ENCODE results near the gene NTN5. TPM values are rescaled to one million over a fixed set of nuclear protein-coding genes. Genes with fewer than 3 reads are reported as not detected.
A peak's percentile ranks its signal among the peaks of the same experiment; 100 is the strongest.

Gene NTN5
- total and polyA plus RNA-seq, 9 of the 15 experiments (the other 6 are each of a cell fraction or from before 2014, with no cell fraction given) = not detected

GRCh38 chr19:48678201-48678600 is 5.4 kb upstream of the NTN5 start (continued):
- TF ChIP-seq, protein P1, sequence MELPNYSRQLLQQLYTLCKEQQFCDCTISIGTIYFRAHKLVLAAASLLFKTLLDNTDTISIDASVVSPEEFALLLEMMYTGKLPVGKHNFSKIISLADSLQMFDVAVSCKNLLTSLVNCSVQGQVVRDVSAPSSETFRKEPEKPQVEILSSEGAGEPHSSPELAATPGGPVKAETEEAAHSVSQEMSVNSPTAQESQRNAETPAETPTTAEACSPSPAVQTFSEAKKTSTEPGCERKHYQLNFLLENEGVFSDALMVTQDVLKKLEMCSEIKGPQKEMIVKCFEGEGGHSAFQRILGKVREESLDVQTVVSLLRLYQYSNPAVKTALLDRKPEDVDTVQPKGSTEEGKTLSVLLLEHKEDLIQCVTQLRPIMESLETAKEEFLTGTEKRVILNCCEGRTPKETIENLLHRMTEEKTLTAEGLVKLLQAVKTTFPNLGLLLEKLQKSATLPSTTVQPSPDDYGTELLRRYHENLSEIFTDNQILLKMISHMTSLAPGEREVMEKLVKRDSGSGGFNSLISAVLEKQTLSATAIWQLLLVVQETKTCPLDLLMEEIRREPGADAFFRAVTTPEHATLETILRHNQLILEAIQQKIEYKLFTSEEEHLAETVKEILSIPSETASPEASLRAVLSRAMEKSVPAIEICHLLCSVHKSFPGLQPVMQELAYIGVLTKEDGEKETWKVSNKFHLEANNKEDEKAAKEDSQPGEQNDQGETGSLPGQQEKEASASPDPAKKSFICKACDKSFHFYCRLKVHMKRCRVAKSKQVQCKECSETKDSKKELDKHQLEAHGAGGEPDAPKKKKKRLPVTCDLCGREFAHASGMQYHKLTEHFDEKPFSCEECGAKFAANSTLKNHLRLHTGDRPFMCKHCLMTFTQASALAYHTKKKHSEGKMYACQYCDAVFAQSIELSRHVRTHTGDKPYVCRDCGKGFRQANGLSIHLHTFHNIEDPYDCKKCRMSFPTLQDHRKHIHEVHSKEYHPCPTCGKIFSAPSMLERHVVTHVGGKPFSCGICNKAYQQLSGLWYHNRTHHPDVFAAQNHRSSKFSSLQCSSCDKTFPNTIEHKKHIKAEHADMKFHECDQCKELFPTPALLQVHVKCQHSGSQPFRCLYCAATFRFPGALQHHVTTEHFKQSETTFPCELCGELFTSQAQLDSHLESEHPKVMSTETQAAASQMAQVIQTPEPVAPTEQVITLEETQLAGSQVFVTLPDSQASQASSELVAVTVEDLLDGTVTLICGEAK (IDR thresholded peaks at IDR 0.05) = no peak
- TF ChIP-seq, protein P1 (CRISPR knock-in tag; IDR thresholded peaks at IDR 0.05) = no peak
- TF ChIP-seq ADNP (tag; IDR thresholded peaks at IDR 0.05) (0 out of 2 replicates have a peak, but pooled peaks have one; percentile 42), CREM (IDR thresholded peaks at IDR 0.05; ENCODE audit: low read depth) (peak; percentile 36; the same call in 1 of the 2 replicates), FOXO4 (CRISPR knock-in tag; IDR thresholded peaks at IDR 0.05) (no peak), SMARCE1 (IDR thresholded peaks at IDR 0.05) (no peak), MAZ (CRISPR knock-in tag; conservative IDR thresholded peaks at IDR 0.05 in 1 of 2, IDR thresholded peaks at IDR 0.05 in 1 of 2) (no peak; a peak in 1 of 4 replicates), BMI1 (IDR thresholded peaks at IDR 0.05; ENCODE audit: low read length) (no peak), CGGBP1 (CRISPR knock-in tag; IDR thresholded peaks at IDR 0.05) (no peak), ZFP91 (CRISPR knock-in tag; IDR thresholded peaks at IDR 0.05) (no peak), PRPF4 (IDR thresholded peaks at IDR 0.05; ENCODE audit: insufficient read depth, low read depth, low read length, poor library complexity, severe bottlenecking) (no peak), ZNF217 (CRISPR knock-in tag; IDR thresholded peaks at IDR 0.05) (no peak), MYNN (IDR thresholded peaks at IDR 0.05) (0 out of 2 replicates have a peak, but pooled peaks have one; percentile 51), MYNN (CRISPR knock-in tag; IDR thresholded peaks at IDR 0.05) (no peak), ZNF23 (CRISPR knock-in tag; IDR thresholded peaks at IDR 0.05) (no peak), NR2C1 (IDR thresholded peaks at IDR 0.05) (no peak), NR2C1 (tag; IDR thresholded peaks at IDR 0.05) (no peak)
- TF ChIP-seq, protein P2, sequence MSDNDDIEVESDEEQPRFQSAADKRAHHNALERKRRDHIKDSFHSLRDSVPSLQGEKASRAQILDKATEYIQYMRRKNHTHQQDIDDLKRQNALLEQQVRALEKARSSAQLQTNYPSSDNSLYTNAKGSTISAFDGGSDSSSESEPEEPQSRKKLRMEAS (CRISPR knock-in tag; IDR thresholded peaks at IDR 0.05) = no peak
